BLaER1 treated with 17β-estradiol and CSF1 and Interleukin-3, amounts not matched to agents 10 nM and 100 nM (cell line): ENCODE data around the gene HSF5.
A peak's percentile ranks its signal among the peaks of the same experiment; 100 is the strongest.

ENCODE experiments used
- H3K27ac ChIP-seq, 11 experiments: shearing (Covaris generic); formaldehyde crosslinking; 2 replicates each; pipeline ENCODE4 v1.8.1; 2022
- H3K27me3 ChIP-seq, 11 experiments: shearing (Covaris generic); formaldehyde crosslinking; 2 replicates each; pipeline ENCODE4 v1.8.1; 2022
- H3K36me3 ChIP-seq, 11 experiments: shearing (Covaris generic); formaldehyde crosslinking; 2 replicates each; pipeline ENCODE4 v1.8.1; 2022
- H3K4me1 ChIP-seq, 10 experiments: shearing (Covaris generic); formaldehyde crosslinking; 2 replicates each; pipeline ENCODE4 v1.8.1; 2022
- H3K4me2 ChIP-seq, 11 experiments: shearing (Covaris generic); formaldehyde crosslinking; 2 replicates each; pipeline ENCODE4 v1.8.1; 2022
- H3K4me3 ChIP-seq, 10 experiments: shearing (Covaris generic); formaldehyde crosslinking; 2 replicates each; pipeline ENCODE4 v1.8.1; 2022
- H3K9ac ChIP-seq, 11 experiments: shearing (Covaris generic); formaldehyde crosslinking; 2 replicates each; pipeline ENCODE4 v1.8.1; 2022
- H3K9me3 ChIP-seq, 11 experiments: shearing (Covaris generic); formaldehyde crosslinking; replicated peaks in 1 of 11; 2 replicates each; pipeline ENCODE4 v1.8.1; 2022
- H4K20me1 ChIP-seq, 11 experiments: shearing (Covaris generic); formaldehyde crosslinking; 2 replicates each; pipeline ENCODE4 v1.8.1; 2022
- Cebpa-rat ChIP-seq, 11 experiments: shearing (Covaris generic); IDR thresholded peaks; 2 replicates each; pipeline ENCODE4 v1.8.1; 2022

HSF5 gene

GRCh38 chr17:58385359-58385899 is 102.8 kb downstream of the HSF5 start:
- no peak overlapping the region for H3K27ac ChIP-seq
- no peaks in the 10 kb centered on the region for H3K9me3 ChIP-seq
- H3K4me3 ChIP-seq: no peak overlapping the region
- TF ChIP-seq Cebpa-rat (IDR thresholded peaks at IDR 0.05): no peak
- H3K36me3 ChIP-seq: no peaks in the 10 kb centered on the region
- H3K4me2 ChIP-seq: no peak overlapping the region
- H3K9ac ChIP-seq: no peak overlapping the region
- peaks cover 0 to 20% (median 8%) of the 10 kb centered on the region in 10 experiments; a peak in 6 of 20 replicates for H3K4me1 ChIP-seq
- H4K20me1 ChIP-seq: no peaks in the 10 kb centered on the region
- no peaks in the 10 kb centered on the region for H3K27me3 ChIP-seq

GRCh38 chr17:58384897-58385296 is 103.3 kb downstream of the HSF5 start:
- no peaks in the 10 kb centered on the region for H3K36me3 ChIP-seq
- no peaks in the 10 kb centered on the region for H3K9me3 ChIP-seq
- peaks cover 4 to 20% (median 9%) of the 10 kb centered on the region in 10 experiments; a peak in 12 of 20 replicates for H3K4me1 ChIP-seq
- no peak for TF ChIP-seq Cebpa-rat (IDR thresholded peaks at IDR 0.05)
- H3K9ac ChIP-seq: no peak overlapping the region
- H3K4me3 ChIP-seq: no peak overlapping the region
- no peaks in the 10 kb centered on the region for H3K27me3 ChIP-seq
- H3K4me2 ChIP-seq: 0 out of 22 replicates have a peak overlapping the region, but pooled peaks of 1 of the 11 experiments have one; percentile 1
- H3K27ac ChIP-seq: no peak overlapping the region
- no peaks in the 10 kb centered on the region for H4K20me1 ChIP-seq

GRCh38 chr17:58383892-58384462 is 104.2 kb downstream of the HSF5 start:
- Histone ChIP-seq H3K27me3 (no peaks in the 10 kb centered on the region), H3K4me3 (no peak overlapping the region), H3K9ac (no peak overlapping the region), H3K4me2 (no peak overlapping the region), H3K36me3 (no peaks in the 10 kb centered on the region), H3K4me1 (peaks cover 13 to 26% (median 17%) of the 10 kb centered on the region in 10 experiments), H3K9me3 (no peaks in the 10 kb centered on the region), H3K27ac (no peak overlapping the region), H4K20me1 (no peaks in the 10 kb centered on the region)
- TF ChIP-seq Cebpa-rat (IDR thresholded peaks at IDR 0.05): no peak

GRCh38 chr17:58382872-58383242 is 105.4 kb downstream of the HSF5 start:
- no peak overlapping the region for H3K27ac ChIP-seq
- no peak overlapping the region for H3K4me3 ChIP-seq
- H3K27me3 ChIP-seq: no peaks in the 10 kb centered on the region
- H3K4me2 ChIP-seq: 0 out of 22 replicates have a peak overlapping the region, but pooled peaks of 3 of the 11 experiments have one; percentile 1 to 37 (median 18)
- H3K36me3 ChIP-seq: no peaks in the 10 kb centered on the region
- H3K9me3 ChIP-seq: no peaks in the 10 kb centered on the region
- TF ChIP-seq Cebpa-rat (IDR thresholded peaks at IDR 0.05): no peak
- no peak overlapping the region for H3K9ac ChIP-seq
- H4K20me1 ChIP-seq: no peaks in the 10 kb centered on the region
- peaks cover 19 to 30% (median 22%) of the 10 kb centered on the region in 10 experiments for H3K4me1 ChIP-seq

DNA sequence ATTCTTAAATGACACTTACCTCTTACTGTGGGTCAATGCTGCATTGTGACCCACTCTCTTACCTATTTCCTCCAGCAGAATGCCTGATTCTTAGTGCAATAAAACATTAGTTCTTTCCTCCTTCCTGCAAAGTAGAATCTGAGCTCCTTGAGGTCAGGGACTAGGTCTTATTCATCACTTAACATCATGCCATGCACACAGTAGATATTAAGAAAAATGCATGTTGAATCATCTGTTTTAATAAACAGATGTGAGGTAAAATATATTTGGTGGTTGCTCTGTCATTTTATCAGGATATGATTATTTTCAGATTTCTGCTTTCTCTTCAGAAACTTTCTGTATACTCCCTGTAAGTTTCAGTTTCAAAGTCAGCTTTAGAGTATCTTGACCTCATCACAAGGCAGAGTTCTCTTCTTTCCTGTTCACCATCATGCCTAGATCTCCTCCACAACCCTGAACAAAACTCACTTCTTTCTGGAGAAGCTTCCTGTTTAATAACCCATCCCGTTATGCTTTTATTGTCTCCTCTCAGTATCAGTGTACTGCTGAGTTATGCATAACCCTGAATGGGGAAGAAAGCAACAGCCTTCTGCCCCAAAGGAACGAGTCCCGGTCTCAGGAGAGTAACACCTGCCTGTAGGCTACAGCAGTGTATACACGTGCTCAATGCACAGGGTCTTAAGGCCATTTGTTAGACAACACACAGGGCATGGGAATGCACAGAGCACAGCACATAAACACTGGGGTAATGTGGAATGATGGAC is 105.9 kb downstream of the HSF5 start:
- peak overlapping the region in 5 of 11 experiments; percentile 1 to 37 (median 16); a peak in 4 of 22 replicates for H3K4me2 ChIP-seq
- H3K9ac ChIP-seq: no peak overlapping the region
- no peaks in the 10 kb centered on the region for H3K36me3 ChIP-seq
- H3K4me3 ChIP-seq: no peak overlapping the region
- H3K27me3 ChIP-seq: no peaks in the 10 kb centered on the region
- H4K20me1 ChIP-seq: no peaks in the 10 kb centered on the region
- H3K27ac ChIP-seq: no peak overlapping the region
- peaks cover 19 to 30% (median 22%) of the 10 kb centered on the region in 10 experiments for H3K4me1 ChIP-seq
- H3K9me3 ChIP-seq: no peaks in the 10 kb centered on the region
- TF ChIP-seq Cebpa-rat (IDR thresholded peaks at IDR 0.05): no peak

DNA sequence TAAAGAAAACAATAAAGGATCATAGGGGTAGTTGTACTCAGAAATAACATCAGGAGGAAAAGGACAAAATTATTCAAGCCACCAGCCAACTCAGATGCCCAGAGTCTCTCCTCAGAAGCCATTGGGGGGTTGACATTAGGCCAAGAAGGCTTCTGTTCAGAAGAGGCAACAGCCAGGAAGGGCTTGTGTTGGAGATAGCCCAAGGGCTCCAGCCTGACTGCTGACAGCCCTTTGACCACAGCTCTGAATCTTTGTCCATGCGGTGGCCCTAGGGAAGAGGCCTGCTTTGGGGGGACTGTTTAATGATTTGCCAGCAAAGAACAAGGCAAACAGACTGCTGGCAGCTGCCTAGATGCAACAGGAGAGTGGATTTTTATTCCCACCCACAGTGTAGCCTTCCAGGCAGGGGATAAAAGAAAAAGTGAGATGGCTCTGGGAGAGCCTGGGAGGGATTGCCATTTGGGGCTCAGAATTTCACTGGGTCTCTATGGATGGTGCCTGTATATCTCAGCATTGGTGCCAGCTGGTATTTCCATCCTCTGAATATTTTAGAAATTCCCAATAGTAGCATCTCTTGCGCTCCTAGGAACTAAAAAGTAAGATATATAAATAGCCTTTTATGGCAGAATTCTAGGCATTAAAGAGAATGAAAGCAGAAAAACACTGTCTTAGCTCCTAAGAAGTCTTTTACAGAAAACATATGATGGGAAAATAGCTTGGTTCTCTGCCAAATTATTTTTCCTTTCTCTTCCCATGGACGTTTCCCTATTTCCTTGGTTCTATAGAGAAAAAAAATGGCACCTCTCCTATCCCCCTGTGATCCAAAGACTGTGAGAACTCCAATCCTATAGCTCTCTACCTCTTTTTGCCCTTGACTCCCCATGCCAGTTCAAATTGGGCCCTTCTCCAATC is 106.8 kb downstream of the HSF5 start:
- Histone ChIP-seq H3K27ac (no peak overlapping the region), H3K9ac (no peak overlapping the region), H3K4me2 (peak overlapping the region in 2 of 11 experiments; percentile 16 to 37; a peak in 3 of 22 replicates), H3K36me3 (no peaks in the 10 kb centered on the region), H3K9me3 (no peaks in the 10 kb centered on the region), H4K20me1 (no peaks in the 10 kb centered on the region), H3K4me1 (peaks cover 19 to 39% (median 23%) of the 10 kb centered on the region in 10 experiments), H3K4me3 (no peak overlapping the region), H3K27me3 (no peaks in the 10 kb centered on the region)
- no peak for TF ChIP-seq Cebpa-rat (IDR thresholded peaks at IDR 0.05)

DNA sequence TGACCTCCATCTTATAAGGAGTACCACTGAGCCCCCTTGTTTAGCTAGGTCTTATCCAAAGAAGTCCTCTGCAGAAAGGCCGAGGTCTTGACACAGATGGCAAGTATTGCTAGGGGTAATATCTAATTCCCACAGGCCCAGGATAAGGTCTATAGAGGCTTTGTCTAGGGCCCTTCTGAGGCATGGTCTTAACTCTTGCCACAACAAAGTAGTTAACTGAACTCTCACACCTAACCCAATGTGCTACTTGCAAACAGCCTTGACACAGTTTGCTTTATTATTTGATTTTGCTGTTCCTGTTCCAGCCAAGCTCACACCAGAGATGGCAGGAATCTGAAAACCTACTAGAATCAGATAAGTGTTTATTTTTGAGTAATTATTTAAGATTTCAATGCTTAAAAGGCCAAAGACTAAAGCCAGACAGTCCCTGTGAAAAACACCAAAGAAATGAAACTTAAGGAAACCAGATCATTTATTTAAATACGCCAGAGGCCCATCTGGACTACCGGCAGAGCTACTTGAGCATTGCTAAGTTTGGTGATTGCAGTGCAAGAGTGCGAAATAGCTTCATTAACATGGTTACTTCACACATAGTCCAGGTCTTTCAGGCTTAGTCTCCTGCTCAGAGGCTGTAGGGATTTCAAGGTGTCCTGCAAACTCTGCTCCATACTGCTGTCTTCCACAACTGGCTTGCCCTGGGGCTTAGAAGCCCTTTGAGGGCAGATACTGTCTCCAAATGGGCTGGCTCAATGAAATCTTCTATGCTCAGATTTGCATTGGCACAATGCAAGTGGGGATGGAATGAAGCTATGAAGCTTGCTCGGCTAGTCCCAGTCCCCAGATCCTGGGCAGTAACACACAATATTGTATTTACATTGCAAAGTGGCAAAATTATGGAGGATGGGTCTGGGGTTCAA is 107.7 kb downstream of the HSF5 start:
- H3K27me3 ChIP-seq: no peaks in the 10 kb centered on the region
- peak overlapping the region in 6 of 11 experiments; percentile 54 to 83 (median 68); a peak in 7 of 22 replicates for H3K4me2 ChIP-seq
- H3K4me3 ChIP-seq: no peak overlapping the region
- H3K9ac ChIP-seq: no peak overlapping the region
- no peaks in the 10 kb centered on the region for H4K20me1 ChIP-seq
- no peaks in the 10 kb centered on the region for H3K9me3 ChIP-seq
- no peak for TF ChIP-seq Cebpa-rat (IDR thresholded peaks at IDR 0.05)
- no peak overlapping the region for H3K27ac ChIP-seq
- H3K36me3 ChIP-seq: no peaks in the 10 kb centered on the region
- peaks cover 19 to 48% (median 26%) of the 10 kb centered on the region in 10 experiments for H3K4me1 ChIP-seq

DNA sequence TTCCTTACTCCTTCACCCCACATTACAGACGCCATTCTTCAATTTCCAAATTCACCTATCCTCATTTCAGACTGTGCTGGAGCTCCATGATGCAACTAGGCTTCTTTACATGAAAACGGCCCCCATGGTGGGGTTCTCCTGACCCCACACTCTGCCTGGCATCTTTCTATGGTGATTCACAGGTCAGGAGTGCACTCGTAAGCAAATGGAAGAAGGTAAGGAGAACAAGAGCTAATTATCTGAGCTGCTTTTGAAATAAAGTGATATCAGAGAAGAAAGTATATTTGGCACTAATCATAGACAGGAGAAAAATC is 108.7 kb downstream of the HSF5 start:
- Histone ChIP-seq H3K4me3 (no peak overlapping the region), H3K27me3 (no peaks in the 10 kb centered on the region), H3K9ac (0 out of 22 replicates have a peak overlapping the region, but pooled peaks of 1 of the 11 experiments have one; percentile 12), H3K9me3 (no peaks in the 10 kb centered on the region), H3K36me3 (no peaks in the 10 kb centered on the region), H3K4me1 (peaks cover 19 to 49% (median 26%) of the 10 kb centered on the region in 10 experiments), H3K4me2 (peak overlapping the region; percentile 45 to 83 (median 62)), H3K27ac (0 out of 22 replicates have a peak overlapping the region, but pooled peaks of 1 of the 11 experiments have one; percentile 29), H4K20me1 (no peaks in the 10 kb centered on the region)
- no peak for TF ChIP-seq Cebpa-rat (IDR thresholded peaks at IDR 0.05)
